ENCODE data around the gene TDRD15.
"Not testable (repeated sequence)": the region's sequence is repeated elsewhere in the genome, so short reads cannot be mapped to it uniquely, and the experiment has no call there.

Gene TDRD15

DNA sequence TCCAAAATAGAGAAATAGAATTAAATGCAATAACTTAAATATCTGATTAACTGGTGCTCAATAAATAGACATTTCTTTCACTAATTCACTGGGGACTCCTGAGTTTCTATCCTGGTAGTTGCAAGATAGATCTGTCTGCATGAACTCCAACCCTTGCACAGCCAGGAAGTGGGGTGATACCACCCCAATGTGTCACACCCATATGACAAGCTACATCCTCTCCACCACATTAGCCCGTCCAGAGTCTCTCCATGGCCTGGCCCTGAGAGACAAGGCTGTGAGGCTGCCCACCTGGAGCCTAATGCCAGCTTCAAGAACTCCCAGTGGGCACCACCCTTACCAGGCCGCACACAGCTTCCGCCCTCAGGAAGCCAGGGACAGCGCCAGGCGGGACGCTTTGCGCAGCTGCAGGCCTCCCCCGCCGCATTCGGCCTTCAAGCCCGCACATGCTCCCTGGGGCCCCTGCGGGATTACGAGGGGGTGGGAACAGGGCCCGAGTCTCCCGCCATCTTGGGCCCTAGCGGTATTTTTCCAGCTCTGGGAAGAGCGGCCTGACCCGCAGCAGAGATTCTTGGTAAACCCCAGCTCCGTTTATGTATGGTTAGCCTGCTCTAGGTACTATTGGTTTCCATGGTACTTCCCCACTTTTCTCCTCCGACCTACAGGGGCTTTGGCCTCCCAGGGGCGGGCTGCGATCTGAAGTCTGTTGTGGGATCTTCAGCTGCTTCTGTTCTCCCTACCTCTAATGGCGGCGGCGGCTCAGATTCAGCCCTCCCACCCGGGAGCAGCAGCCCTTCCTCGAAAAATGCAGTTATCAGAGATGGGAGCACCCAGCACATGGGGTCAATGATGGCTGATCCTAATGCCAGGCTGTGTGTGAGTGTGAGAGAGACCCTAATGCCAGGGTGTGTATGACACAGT is at the start of gene TDRD15:
TSS of gene TDRD15 (plus strand) at position 496 of the 921 bp plus-strand sequence. CDS start 13,500 bp downstream, outside the sequence.
- no peak for DNase-seq

DNA sequence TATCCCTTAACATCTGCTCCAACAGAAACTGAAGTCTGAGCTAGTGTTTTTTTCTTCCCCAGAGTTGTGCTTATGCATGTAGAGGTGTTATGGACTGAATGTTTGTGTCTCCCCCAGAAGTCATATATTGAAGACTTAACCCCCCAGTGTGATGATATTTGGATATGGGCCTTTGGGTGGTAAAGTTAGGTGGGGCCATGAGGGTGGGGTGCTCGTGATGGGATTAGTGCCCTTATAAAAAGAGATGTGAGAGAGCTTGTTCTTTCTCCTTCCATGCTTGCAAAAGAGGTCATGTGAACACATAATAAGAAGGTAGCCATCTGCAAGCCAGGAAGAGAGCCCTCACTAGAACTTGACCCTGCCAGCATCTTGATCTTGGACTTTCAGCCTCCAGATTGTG is 45.5 kb upstream of the TDRD15 start:
- no peak for DNase-seq

DNA sequence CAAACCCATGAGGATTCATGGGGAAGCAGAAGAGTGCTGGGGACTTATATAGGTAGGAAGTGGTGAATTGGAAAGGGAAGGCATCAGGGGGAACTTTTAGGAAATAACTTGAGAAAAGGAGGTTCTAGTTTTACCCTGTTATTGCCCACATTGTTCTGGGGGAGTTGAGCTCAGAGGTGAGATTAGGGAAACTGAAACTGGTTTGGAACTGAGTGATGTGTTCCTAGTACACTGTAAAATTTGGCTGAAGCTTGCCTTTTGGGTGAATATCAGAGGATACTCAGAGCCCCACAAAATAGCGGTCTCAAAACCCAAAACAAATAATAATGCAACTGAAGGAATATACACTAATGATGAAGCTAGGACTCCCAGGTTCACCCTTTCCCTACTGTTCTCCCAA is 40.3 kb upstream of the TDRD15 start:
- no peak for DNase-seq

DNA sequence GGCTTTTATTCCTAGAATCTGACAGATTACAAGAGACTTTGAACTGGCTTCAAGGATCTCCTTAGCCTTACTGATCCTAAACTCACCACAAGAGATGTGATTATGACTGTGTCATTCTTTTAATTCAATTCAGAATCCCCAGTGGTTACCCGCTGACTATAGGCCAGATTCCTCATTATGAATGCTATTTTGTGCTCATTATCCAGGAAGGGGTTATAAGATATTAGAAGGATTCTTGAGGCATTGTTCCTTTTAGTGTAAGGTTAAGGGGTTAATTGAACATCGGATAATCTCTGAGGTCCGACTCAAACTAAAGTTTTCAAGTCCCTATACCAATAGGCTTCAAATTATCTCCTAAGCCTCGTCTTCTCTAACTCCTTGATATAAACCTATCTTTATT is 39.4 kb upstream of the TDRD15 start:
- DNase-seq = no peak

DNA sequence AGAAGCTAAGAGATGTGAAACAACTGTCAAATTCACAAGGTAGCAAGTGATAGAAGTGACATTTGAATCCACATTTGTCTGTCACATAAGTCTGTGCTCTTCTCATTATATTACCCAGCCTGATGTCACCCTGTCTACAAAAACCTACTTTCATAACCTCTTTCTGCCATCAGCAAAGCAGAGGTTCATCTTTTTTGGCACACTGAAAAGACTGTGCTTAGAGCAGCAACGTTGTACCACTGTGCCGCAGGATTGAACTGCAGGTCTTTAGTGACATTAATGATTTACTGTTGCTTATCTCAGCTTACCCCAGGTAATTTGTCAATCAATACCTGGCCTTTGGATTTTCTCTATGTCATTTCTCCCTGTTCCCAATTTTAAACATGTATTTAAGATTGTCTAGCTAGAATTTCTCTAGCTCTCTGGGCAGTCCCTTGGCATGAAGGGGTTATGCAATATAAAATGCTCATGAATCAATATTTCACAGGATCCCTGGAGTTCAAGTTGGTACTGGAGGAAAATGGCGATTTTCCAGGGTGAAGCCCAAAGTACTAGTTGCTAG is 31.4 kb upstream of the TDRD15 start:
- DNase-seq = no peak

DNA sequence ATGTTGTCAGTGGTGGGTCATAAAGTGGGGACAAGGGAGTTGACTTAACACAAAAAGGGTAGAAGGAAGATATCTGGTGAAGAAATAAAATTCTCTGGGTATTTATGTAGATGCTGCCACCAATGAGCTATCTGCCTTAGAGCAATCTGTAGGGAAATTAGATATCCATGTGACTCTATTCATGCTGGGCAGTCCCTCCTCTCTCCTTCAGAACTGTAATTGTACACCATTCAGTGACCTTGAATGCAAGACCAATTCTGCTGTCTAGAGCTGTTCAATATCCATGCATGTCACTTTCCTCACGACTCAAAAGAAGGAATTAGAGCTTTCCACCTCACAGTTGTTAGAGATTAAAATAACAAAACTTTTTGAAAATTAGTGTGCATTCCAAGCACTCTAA is 28.6 kb upstream of the TDRD15 start:
- no peak for DNase-seq

DNA sequence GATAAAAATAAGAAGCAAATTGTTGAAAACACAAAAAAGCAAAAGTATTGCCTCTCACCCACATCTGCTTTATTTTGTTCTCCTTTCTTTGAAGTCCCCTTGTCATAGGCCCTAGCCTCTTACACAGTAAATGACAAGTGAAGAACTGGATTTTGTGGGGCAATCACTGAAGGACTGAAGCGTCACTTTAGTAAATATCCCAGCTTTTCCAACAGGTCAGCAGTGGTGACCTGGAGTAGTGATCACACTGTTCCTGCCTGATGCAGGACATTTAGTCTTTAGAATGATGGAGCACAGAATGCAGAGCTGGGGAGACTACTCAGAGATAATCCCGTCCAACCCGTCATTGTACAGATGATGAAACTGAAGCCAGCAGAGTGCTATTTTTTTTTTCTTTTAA is 28.1 kb upstream of the TDRD15 start:
- DNase-seq = no peak

DNA sequence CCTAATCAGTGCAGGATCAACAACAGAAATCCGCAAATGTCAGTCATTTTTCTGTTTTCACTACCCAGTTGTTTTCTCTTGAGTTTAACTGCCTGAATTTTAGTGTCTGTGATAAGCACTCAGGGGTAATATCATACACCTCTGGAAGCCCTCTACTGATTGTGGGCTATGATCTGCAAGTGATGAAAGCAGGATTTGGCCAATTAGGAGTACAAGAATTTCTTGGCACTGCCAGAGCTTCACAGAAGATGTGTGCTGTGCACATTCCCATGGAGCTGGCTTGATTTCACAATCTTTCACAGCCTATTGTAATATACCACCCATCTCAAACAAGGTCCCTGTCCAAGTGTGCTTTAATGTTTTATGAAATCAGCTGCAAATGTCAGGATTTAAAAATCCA is 27.3 kb upstream of the TDRD15 start:
- no peak for DNase-seq

DNA sequence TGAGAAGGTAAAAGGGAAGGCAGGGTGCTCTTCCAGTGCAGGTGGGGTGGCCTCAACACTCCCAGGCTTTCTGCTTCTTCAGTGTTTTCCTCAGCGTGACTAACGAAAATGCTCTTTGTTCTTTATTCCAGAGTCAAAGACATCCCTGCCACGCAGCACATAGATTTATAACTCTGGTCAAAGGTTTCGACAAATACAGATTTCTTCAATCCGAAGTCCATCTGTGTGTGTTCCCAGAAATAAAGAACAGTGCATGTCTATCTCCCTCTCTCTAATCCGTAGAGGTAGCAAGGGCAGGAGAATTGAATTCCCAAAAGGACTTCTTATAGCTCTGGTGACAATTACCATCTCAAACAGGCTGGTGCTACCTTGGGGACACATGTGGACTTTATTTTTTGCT is 26.4 kb upstream of the TDRD15 start:
- no peak for DNase-seq

DNA sequence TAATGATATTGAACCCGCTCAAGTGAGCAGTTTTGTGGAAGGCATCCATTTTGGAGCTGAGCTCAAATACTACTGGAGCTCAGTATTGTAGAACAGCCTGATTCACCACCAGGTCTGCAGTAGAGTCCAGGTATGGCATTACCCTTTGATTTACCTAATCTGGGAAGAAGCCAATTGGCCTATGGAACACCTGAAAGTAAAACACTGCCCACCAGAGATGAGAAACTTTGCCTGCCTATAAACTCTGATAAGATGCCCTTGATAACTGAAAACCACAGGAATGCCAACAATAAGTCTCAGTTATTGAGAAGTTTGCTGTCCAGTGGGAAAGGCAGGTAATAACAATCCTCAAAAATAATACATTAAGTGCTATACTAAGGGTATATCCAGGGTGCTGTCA is 25.5 kb upstream of the TDRD15 start:
- DNase-seq = no peak

DNA sequence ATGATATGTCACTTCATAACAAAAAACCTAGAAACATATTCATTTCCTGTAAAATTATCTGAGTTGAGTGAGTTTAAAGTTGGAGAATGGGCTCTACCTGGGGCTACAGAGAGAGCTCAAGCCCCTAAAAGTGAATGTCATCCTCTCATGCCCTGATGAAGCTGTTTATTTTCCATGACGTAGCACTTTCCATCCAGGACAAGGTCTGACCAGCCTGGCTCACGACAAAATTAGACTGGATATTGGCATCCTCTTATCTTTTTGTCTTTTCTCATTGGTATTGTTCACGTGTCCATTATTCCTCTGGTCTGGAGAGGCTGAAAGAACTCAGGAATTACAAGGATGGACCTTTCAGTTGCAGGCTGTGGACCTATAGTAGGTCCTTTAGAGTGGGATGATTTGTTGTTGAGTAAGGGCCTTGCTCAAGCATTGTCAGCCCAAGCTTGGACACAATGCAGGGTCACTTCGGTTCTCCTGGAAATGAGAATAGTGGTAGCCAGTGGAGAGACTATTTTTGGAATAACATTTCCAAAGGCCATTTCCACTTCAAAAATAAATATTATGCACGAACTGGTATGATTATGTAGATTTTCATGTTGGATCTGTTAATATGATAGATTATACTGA is 24.4 kb upstream of the TDRD15 start:
- DNase-seq = no peak

DNA sequence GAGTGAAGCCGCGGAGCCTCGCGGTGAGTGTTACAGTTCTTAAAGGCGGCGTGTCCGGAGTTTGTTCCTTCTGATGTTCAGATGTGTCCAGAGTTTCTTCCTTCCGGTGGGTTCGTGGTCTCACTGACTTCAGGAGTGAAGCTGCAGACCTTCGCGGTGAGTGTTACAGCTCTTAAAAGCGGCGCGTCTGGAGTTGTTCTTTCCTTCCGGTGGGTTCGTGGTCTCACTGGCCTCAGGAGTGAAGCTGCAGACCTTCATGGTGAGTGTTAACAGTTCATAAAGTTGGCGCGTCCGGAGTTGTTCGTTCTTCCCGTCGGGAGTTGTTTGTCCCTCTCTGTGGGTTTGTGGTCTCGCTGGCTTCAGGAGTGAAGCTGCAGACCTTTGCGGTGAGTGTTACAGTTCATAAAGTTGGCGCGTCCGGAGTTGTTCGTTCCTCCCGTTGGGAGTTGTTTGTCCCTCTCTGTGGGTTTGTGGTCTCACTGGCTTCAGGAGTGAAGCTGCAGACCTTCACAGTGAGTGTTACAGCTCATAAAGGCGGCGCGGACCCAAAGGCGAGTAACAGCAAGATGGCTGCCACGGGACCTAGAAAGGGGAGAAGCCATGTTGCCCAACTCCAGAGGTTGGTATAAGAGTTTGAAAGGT is 22.1 kb upstream of the TDRD15 start:
- not testable (repeated sequence) for DNase-seq

DNA sequence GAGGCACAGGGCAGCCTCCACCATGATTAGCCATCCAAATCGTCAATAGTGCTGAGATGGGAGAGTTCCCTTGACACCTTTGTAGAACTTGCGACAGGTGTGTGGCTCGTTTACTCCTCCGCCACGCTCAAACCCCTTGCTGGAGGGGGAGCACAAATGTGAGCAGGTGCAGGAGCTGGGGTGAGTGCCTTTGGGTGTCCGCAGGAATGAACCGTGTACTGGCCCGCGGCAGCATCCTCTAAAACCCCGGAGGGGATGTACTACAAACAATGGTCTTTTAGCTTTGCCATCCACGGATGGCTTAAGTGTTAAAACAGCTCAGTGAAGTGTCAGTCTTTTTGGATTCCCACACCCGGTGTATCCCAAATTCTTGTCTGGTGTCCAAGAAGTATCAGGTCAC is 21.4 kb upstream of the TDRD15 start:
- no peak for DNase-seq

DNA sequence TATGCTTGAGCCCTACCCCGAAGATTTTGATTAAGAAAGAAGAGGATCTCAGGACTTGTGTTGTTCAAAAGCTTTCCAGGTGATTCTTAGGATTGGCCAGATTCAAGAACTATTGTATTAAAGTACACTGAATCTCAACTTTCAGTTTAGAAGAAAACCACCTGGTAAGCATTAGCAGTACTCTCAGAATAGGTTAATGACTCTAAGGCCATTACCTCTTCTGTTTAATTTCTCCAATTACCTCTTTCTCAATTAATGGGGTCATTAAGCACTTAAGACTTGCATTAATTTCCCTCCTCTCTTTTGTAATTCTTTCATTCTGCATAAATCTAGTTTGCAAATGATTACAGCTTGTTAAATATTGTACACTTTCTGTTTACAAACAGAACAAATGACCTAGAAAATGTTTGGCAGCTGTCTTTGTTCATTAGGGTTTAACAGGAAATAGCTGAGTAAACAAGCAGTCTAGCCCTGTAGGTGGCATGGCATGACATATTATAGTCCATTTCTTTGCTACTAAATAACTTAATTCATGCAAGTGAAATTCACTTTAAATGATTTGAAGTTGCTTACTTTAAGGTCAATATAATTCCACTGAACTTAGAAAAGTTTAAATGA is 20.4 kb upstream of the TDRD15 start:
- no peak for DNase-seq

DNA sequence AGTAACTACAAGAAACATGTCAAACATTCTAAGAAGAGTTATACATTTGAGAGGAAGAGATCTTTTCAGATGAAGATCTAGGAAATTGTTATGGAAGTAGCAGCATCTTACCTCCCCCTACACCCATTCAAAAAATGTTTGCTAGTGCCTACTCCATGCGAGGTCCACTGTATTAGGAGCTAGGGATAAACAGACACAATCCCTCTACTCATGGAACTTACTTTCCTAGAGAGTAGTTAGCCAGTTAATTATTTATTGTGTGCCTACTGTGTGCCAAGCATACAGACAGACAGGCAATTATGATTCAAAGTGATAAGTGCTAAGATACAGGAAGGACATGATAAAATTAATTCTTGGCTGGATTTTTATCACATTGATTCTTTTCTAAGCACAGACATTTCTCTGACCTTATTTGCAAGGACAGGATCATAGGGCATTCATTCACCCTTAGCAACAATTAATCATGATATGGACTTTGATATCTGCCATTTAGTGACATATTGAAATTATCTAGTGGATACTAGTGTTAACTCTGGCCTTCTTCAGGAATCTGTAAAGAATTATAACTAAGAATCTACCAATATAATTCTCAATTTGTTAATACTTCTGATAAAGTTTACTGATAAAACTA is 19.6 kb upstream of the TDRD15 start:
- DNase-seq = no peak

DNA sequence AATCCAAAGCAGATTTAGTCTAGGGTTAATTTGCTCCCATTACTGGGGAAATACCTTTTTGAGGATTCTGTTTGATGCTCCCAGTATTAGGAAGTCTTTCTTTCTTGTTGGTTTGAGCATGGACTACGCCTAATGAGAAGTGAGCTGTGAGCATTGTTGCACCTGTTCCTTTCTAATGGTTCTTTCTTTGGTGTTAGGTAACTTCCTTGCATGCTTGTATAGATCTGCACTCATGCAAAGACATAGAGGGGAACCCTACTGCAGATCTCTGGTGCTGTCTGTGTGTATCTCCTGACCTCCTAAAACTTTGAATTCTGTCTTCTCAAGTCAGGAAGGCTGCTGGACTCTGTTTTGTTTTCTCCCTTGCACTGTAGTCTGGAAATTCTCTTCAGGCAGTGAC is 12.8 kb upstream of the TDRD15 start:
- DNase-seq = no peak

DNA sequence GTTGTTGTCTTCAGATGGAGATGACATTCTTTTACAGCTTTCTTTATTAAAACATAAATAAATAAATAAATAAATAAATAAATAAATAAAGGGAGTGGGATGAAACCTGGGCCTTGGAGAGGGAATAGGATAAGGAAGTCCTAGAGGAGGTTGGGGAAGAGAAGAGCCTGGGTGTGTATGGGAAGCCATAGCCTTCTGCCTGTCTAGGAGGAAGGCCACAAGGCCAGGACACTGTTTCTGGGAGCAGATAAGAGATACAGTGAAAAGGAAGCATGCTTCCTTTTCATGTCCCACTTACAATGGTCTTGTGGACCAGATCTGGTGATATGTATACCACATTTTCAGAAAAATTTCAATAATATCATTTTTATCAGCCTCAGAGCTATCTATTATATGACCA is 6.1 kb upstream of the TDRD15 start:
- DNase-seq = no peak

DNA sequence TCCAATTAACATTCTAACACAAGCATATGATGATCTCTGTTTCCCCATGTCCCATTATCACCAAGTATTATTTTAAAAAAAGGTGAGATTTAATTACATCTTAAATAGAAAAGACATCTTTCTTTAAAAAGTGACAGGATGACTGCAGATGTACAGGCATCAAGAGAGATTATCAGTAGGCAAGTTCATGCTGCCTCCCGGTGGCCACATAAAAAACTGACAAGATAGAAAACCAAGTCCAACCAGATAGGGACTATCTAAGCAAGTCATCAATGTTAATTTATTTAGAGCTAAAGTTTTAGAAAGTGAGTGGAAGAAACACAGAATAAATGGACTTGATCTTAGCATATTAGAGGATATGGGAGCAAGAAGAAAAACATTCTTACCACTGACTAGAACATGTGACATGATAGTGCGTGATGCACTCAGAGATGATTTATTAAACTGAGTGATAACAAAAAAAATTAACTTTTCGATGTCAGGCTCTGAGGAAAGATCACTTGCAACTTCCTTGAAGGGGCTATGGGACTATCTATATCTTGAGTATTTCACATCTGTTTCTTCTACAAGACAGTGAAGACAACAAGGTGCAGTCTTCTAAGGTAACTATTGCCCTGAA is 5.4 kb upstream of the TDRD15 start:
- no peak for DNase-seq

DNA sequence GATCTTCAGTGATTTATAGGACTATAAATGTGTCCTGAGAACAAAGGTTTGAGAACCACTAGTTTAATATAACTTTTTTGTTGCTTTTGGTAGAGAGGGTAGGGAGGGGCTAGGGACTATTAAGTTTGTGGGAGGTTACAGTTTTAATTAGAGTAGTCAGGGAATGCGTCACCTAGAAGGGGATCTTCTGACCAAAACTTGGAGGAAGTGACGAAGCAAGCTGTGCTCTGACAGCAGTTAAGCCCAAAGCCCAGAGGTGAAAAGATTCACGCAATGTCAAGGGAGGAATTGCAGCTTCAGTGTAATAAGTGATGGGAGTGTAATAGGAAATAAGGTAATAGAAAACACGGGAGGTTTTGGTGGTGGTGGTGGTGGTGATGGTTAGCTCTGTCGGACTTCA is 8.1 kb downstream of the TDRD15 start:
- no peak for DNase-seq

DNA sequence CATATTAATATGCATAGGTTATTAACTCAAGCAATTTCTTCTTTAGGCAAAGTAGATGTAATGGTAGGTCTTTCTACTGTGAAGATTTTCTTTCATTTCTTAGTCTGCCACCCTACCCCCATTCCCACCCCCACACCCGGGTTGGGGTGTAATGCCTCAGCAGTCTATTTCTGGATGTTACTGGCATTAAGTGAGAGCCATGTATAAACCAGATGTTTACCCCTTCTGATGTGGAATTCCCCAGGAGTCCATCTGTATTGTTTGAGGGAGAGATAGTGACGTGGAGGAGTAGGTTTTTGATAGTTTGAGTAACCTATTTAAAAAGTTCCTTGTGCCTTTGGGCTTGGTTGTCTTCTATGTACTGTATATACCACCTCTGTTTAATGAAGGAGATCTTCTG is 11.8 kb downstream of the TDRD15 start:
- DNase-seq = no peak

DNA sequence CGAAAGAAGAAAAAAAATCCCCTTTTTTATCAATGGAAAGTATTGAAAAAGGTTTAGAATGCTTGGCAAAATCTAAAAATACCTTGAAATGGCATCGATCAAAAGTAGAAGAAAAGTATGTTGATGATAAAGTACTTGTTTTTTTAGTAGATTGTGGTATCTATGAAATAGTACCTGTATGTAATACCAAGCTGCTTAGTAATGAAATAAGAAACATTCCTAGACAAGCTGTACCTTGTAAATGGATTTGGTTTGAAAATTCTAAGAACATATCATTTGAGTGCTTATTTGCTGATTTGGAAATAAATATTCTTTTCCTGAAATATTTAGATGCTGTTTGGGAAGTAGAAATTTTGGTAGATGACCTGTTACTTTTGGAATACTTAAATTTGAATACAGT is 18.4 kb downstream of the TDRD15 start:
- no peak for DNase-seq

DNA sequence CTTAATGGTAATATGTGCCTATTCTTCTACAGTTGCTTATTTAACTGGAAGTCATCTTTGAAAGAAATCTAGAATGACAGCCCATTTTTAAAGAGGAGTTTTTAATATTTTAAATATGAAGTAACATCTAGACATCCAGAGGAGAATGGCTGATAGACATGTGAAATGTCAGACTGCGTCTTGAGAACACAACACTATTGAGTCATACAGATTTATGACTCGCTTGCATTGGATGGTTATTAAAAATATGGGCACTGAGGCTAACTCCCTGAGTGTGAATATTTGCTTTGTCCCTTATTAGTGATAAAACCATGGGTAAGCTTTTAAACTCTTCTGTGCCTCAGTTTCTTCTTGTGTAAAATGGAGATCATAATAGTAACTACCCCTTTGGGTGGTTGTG is 22.9 kb downstream of the TDRD15 start:
- no peak for DNase-seq
